ENCODE data around the gene MKX.

- TF ChIP-seq POLR2A (IDR thresholded peaks at IDR 0.05) = no peak
- TF ChIP-seq CTCF (IDR thresholded peaks at IDR 0.05) = no peak
Measured at GRCh38 chr10:27715505-27715904, 30.1 kb downstream of the MKX start.

Data from lower leg skin (tissue), 3 donors.